Measurements from ENCODE around the gene MPST.
A peak's percentile ranks its signal among the peaks of the same experiment; 100 is the strongest.

MPST gene

DNA sequence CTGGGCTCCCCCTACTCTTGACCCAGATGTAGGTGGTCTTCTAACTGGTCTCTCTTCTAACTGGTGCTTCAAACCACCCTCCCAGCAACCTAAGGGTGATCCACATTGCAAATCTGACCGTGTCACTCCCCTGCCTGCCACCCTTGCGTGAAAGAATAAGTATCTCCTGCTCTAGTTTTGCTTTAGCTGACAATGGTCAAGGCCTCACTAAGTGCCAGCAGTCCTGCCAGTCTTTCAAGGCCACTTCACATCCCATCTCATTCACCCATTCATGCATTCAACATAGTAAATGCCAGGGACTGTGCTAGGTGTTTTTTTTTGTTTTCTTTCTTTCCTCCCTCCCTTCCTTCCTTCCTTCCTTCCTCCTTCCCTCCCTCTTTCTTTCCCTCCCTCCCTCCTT, 29.7 kb downstream of the MPST start:
- CTCF ChIA-PET: interaction anchor here (0.6 to 1.3 kb wide), 2 partner anchors 11 to 73 kb away, joined by 3 read pairs; no protein-coding TSS in a partner anchor
- H3K9me3 ChIP-seq (ENCODE audit: control insufficient read depth, insufficient read depth, low read depth, low read length): no peaks in the 10 kb centered on the region
- POLR2A ChIA-PET: no interaction called here
- peaks cover 0 to 15% of the 10 kb centered on the region in 2 experiments; a peak in 1 of 3 replicates for H3K36me3 ChIP-seq (ENCODE audit: control insufficient read depth in 2 of 2, insufficient read depth in 1 of 2, low read length in 2 of 2)
- TF ChIP-seq ZIC2 (tag by site-specific recombination; IDR thresholded peaks at IDR 0.05): no peak
- peak; percentile 88 for TF ChIP-seq ZNF366 (tag by site-specific recombination; conservative IDR thresholded peaks at IDR 0.05)
- H3K27ac ChIP-seq (ENCODE audit: extremely low read depth, low read depth, low read length): no peak overlapping the region
- H3K4me1 ChIP-seq (ENCODE audit: control insufficient read depth, insufficient read depth, low read length): peaks cover 5% of the 10 kb centered on the region; the same call in 1 of the 2 replicates
- no peak overlapping the region for H3K4me3 ChIP-seq (ENCODE audit: low read depth, low read length)

DNA sequence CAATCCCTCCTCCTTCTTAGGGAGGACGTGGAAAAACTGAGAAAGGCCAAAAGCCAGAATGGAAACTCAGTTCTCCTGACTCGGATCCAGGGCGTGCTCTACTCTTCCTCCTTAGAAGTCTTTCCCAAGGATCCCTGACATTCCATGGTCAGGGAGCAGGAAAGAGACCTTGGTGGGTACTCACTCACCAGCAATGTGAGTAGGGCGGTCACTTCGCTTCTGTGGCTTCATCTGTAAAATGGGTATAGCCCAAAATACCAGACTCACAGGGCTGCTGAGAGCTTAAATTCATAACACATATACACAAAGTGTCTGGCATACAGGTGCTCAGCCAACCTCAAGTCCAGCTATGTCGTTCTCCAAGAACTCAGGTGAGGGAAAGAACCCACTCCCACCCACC, 31.4 kb downstream of the MPST start:
- ChIA-PET CTCF (interaction anchor here (0.7 to 1.5 kb wide), 5 partner anchors 8 to 255 kb away, joined by 3 to 6 read pairs (median 4); no protein-coding TSS in a partner anchor), POLR2A (interaction anchor here (0.5 to 1.7 kb wide), 12 partner anchors 8 to 140 kb away, joined by 3 to 7 read pairs (median 3); partner anchors contain the start of gene TST)
- H3K4me3 ChIP-seq (ENCODE audit: low read depth, low read length): no peak overlapping the region
- H3K4me1 ChIP-seq (ENCODE audit: control insufficient read depth, insufficient read depth, low read length): peaks cover 5% of the 10 kb centered on the region; the same call in 1 of the 2 replicates
- peaks cover 0 to 31% of the 10 kb centered on the region in 2 experiments; a peak in 1 of 3 replicates for H3K36me3 ChIP-seq (ENCODE audit: control insufficient read depth in 2 of 2, insufficient read depth in 1 of 2, low read length in 2 of 2)
- no peak for TF ChIP-seq MYNN (tag by site-specific recombination; IDR thresholded peaks at IDR 0.05; ENCODE audit: borderline replicate concordance)
- no peak for TF ChIP-seq ZNF600 (tag by site-specific recombination; IDR thresholded peaks at IDR 0.05)
- TF ChIP-seq, protein P1, sequence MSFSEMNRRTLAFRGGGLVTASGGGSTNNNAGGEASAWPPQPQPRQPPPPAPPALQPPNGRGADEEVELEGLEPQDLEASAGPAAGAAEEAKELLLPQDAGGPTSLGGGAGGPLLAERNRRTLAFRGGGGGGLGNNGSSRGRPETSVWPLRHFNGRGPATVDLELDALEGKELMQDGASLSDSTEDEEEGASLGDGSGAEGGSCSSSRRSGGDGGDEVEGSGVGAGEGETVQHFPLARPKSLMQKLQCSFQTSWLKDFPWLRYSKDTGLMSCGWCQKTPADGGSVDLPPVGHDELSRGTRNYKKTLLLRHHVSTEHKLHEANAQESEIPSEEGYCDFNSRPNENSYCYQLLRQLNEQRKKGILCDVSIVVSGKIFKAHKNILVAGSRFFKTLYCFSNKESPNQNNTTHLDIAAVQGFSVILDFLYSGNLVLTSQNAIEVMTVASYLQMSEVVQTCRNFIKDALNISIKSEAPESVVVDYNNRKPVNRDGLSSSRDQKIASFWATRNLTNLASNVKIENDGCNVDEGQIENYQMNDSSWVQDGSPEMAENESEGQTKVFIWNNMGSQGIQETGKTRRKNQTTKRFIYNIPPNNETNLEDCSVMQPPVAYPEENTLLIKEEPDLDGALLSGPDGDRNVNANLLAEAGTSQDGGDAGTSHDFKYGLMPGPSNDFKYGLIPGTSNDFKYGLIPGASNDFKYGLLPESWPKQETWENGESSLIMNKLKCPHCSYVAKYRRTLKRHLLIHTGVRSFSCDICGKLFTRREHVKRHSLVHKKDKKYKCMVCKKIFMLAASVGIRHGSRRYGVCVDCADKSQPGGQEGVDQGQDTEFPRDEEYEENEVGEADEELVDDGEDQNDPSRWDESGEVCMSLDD (tag by site-specific recombination; IDR thresholded peaks at IDR 0.05): no peak
- no peak for TF ChIP-seq ZNF555 (tag by site-specific recombination; conservative IDR thresholded peaks at IDR 0.05)
- no peak for TF ChIP-seq ZNF776 (tag by site-specific recombination; IDR thresholded peaks at IDR 0.05; ENCODE audit: borderline replicate concordance)
- no peak for TF ChIP-seq ZNF514 (tag by site-specific recombination; IDR thresholded peaks at IDR 0.05)
- TF ChIP-seq, protein P2, sequence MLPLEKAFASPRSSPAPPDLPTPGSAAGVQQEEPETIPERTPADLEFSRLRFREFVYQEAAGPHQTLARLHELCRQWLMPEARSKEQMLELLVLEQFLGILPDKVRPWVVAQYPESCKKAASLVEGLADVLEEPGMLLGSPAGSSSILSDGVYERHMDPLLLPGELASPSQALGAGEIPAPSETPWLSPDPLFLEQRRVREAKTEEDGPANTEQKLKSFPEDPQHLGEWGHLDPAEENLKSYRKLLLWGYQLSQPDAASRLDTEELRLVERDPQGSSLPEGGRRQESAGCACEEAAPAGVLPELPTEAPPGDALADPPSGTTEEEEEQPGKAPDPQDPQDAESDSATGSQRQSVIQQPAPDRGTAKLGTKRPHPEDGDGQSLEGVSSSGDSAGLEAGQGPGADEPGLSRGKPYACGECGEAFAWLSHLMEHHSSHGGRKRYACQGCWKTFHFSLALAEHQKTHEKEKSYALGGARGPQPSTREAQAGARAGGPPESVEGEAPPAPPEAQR (tag by site-specific recombination; IDR thresholded peaks at IDR 0.05): no peak
- TF ChIP-seq REPIN1 (tag by site-specific recombination; IDR thresholded peaks at IDR 0.05; ENCODE audit: low read depth): no peak
- TF ChIP-seq GLIS1 (tag by site-specific recombination; IDR thresholded peaks at IDR 0.05): no peak
- TF ChIP-seq ZIC2 (tag by site-specific recombination; IDR thresholded peaks at IDR 0.05): no peak
- H3K27ac ChIP-seq (ENCODE audit: extremely low read depth, low read depth, low read length): no peak overlapping the region
- H3K9me3 ChIP-seq (ENCODE audit: control insufficient read depth, insufficient read depth, low read depth, low read length): no peaks in the 10 kb centered on the region

DNA sequence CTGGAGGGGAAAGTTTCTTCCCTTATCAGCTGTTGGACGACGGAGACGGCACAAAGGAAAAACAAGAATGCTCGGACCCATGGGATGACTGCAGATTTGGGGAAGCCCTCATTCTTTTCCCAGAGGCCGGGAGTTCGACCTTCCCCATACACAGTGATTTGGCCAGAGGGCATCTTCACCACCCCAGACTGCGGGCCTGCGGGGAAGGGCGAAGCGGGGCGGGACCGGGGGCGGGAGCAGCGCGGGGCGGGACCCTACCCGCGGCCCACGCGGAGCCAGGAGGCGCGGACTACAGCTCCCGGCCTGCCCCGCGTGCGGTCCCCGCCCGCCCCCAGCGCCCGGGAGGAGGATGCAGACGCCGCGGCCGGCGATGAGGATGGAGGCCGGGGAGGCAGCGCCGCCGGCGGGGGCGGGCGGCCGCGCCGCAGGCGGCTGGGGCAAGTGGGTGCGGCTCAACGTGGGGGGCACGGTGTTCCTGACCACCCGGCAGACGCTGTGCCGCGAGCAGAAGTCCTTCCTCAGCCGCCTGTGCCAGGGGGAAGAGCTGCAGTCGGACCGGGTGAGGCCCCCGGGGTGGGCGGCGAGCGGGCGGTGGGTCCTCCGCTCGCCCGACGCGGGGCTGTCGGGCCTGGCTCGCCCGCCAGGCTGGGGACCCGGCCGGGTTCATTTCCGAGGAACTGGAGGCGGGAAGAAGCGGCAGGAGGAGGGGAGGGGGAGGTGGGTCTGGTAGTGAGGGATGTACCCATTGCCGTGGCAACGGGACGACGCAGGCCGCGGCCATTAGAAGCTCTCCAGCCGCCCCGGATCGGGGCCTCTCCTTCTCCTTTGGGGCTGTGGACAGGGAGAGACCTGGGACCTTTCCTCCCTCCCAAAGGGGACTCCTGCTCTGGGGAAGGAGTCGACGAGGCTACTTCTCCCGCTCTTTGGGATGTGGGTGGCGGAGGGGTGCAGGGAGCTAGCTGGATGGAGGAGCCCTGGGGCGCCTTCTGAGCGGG, 32.1 kb downstream of the MPST start, which contains the start of gene KCTD17:
Gene KCTD17, plus strand, starts transcription at position 352 of the 995 bp plus-strand sequence. Its CDS starts 19 bp downstream, at position 371.
- peaks cover 0 to 39% of the 10 kb centered on the region in 2 experiments; a peak in 1 of 3 replicates for H3K36me3 ChIP-seq (ENCODE audit: control insufficient read depth in 2 of 2, insufficient read depth in 1 of 2, low read length in 2 of 2)
- no peak within 1 kb of the TSS for H3K27ac ChIP-seq (ENCODE audit: extremely low read depth, low read depth, low read length)
- ChIA-PET POLR2A (interaction anchor here (0.5 to 1.7 kb wide), 15 partner anchors 9 to 395 kb away, joined by 3 to 7 read pairs (median 3); partner anchors contain the start of gene TST), CTCF (interaction anchor here (0.7 to 1.5 kb wide), 5 partner anchors 8 to 256 kb away, joined by 3 to 6 read pairs (median 4); no protein-coding TSS in a partner anchor)
- peak within 1 kb of the TSS; percentile 73 for H3K4me3 ChIP-seq (ENCODE audit: low read depth, low read length)
- peaks cover 5% of the 10 kb centered on the region; the same call in 1 of the 2 replicates for H3K4me1 ChIP-seq (ENCODE audit: control insufficient read depth, insufficient read depth, low read length)
- no peaks in the 10 kb centered on the region for H3K9me3 ChIP-seq (ENCODE audit: control insufficient read depth, insufficient read depth, low read depth, low read length)
- no peak for TF ChIP-seq ZBTB7A (tag by site-specific recombination; IDR thresholded peaks at IDR 0.05; ENCODE audit: low read depth)
- peak; percentile 45; the same call in 1 of the 2 replicates for TF ChIP-seq SP3 (tag by site-specific recombination; IDR thresholded peaks at IDR 0.05)
- no peak for TF ChIP-seq ZNF114 (tag by site-specific recombination; IDR thresholded peaks at IDR 0.05)
- TF ChIP-seq ZNF561 (tag by site-specific recombination; IDR thresholded peaks at IDR 0.05; ENCODE audit: borderline replicate concordance): no peak
- no peak for TF ChIP-seq ZNF266 (tag by site-specific recombination; IDR thresholded peaks at IDR 0.05; ENCODE audit: low read depth)
- TF ChIP-seq TCF7L2 (IDR thresholded peaks at IDR 0.05; ENCODE audit: borderline replicate concordance, low read depth, low read length): no peak
- TF ChIP-seq ZNF138 (tag by site-specific recombination; IDR thresholded peaks at IDR 0.05; ENCODE audit: borderline replicate concordance): no peak
- TF ChIP-seq EGR2 (tag by site-specific recombination; IDR thresholded peaks at IDR 0.05; ENCODE audit: low read depth): no peak
- peak; percentile 58; the same call in 1 of the 2 replicates for TF ChIP-seq KLF9 (tag by site-specific recombination; IDR thresholded peaks at IDR 0.05; ENCODE audit: low read depth)
- no peak for TF ChIP-seq ZNF112 (tag by site-specific recombination; IDR thresholded peaks at IDR 0.05)
- no peak for TF ChIP-seq ZNF521 (tag by site-specific recombination; IDR thresholded peaks at IDR 0.05)
- no peak for TF ChIP-seq SP7 (tag by site-specific recombination; IDR thresholded peaks at IDR 0.05)
- TF ChIP-seq KLF10 (tag by site-specific recombination; IDR thresholded peaks at IDR 0.05): peak; percentile 32; the same call in 1 of the 2 replicates
- no peak; the same call in 1 of the 2 replicates for TF ChIP-seq KLF8 (tag by site-specific recombination; IDR thresholded peaks at IDR 0.05)
